ENCODE data around the gene RDH12. TPM values are rescaled to one million over a fixed set of nuclear protein-coding genes. Genes with fewer than 3 reads are reported as not detected.

Gene RDH12
- total RNA-seq, 1 experiment from 2014 or later, result 0.27 TPM

- Histone ChIP-seq H3K79me2 (ENCODE audit: insufficient read depth, low read length) (no peaks in the 10 kb centered on the region), H4K20me1 (ENCODE audit: insufficient read depth) (no peaks in the 10 kb centered on the region), H3K4me1 (ENCODE audit: control insufficient read depth in 1 of 2, insufficient read depth in 2 of 2, low read length in 2 of 2) (no peaks in the 10 kb centered on the region), H3K9me2 (ENCODE audit: insufficient read depth) (no peaks in the 10 kb centered on the region), H3K4me2 (ENCODE audit: low read length) (no peak overlapping the region), H3K9ac (ENCODE audit: low read length) (no peak overlapping the region), H3K27ac (ENCODE audit: low read depth, low read length) (no peak overlapping the region), H3K4me3 (replicated peaks in 1 of 2; ENCODE audit: low read depth in 1 of 2, low read length in 2 of 2) (no peak overlapping the region), H3K27me3 (ENCODE audit: insufficient read depth, low read length) (no peaks in the 10 kb centered on the region), H3K9me3 (ENCODE audit: control insufficient read depth in 1 of 2, insufficient read depth in 1 of 2, low read depth in 1 of 2, low read length in 2 of 2) (no peaks in the 10 kb centered on the region), H3K36me3 (ENCODE audit: control insufficient read depth in 1 of 2, insufficient read depth in 2 of 2, low read length in 2 of 2) (peaks cover 2 to 7% of the 10 kb centered on the region in 2 experiments; a peak in 2 of 4 replicates), H2AFZ (ENCODE audit: low read depth, low read length, poor library complexity, severe bottlenecking) (no peak overlapping the region)
- TF ChIP-seq ZBTB33 (IDR thresholded peaks at IDR 0.05; ENCODE audit: extremely low read depth, insufficient replicate concordance, low read length) (no peak), EGR1 (IDR thresholded peaks at IDR 0.05; ENCODE audit: low read depth) (no peak), SIN3A (IDR thresholded peaks at IDR 0.05; ENCODE audit: low read depth) (no peak), FOSL1 (IDR thresholded peaks at IDR 0.05; ENCODE audit: low read depth) (no peak), EZH2phosphoT487 (IDR thresholded peaks at IDR 0.05; ENCODE audit: borderline replicate concordance) (no peak), ELF1 (IDR thresholded peaks at IDR 0.05; ENCODE audit: borderline replicate concordance, low read depth) (no peak), SRF (IDR thresholded peaks at IDR 0.05; ENCODE audit: low read depth) (no peak), ZFX (IDR thresholded peaks at IDR 0.05) (no peak), CBX3 (IDR thresholded peaks at IDR 0.05; ENCODE audit: low read depth) (no peak), POLR2AphosphoS5 (IDR thresholded peaks at IDR 0.05; ENCODE audit: low read depth, low read length) (no peak), YY1 (IDR thresholded peaks at IDR 0.05; ENCODE audit: extremely low read depth, insufficient replicate concordance, low read depth, low read length) (no peak), ATF3 (IDR thresholded peaks at IDR 0.05) (no peak), CEBPB (IDR thresholded peaks at IDR 0.05; ENCODE audit: low read depth) (no peak), CTCF (IDR thresholded peaks at IDR 0.05 in 2 of 3, conservative IDR thresholded peaks at IDR 0.05 in 1 of 3; ENCODE audit: borderline replicate concordance in 1 of 3, insufficient read depth in 1 of 3, low read depth in 2 of 3, low read length in 2 of 3) (no peak)
- DNase-seq (ENCODE audit: low read depth, low spot score) (no peak), ATAC-seq (no peak)
- ChIA-PET POLR2A (interaction anchor here (1.2 kb wide), 1 partner anchor 62 kb away, joined by 3 read pairs; no protein-coding TSS in a partner anchor), RAD21 (ENCODE audit: low non-redundant PET in 1 of 2, low total read pairs in 2 of 2, uncharacterized antibody in 2 of 2, unreplicated experiment in 2 of 2) (no interaction called here), CTCF (no interaction called here)
- intact Hi-C loops (cut with micrococcal nuclease), result no loop called here
- BruUV-seq (replicated peaks), result no TSS peak
These were observed 64.5 kb downstream of the RDH12 start for GRCh38 chr14:67766035-67766680.
